Superior temporal gyrus (tissue), 1 donor: ENCODE data around the gene STK40.

Experiments used
- DNase-seq: peaks from one replicate; pipeline ENCODE4 v3.0.0-alpha.2; 2016; ENCODE audit errors: extremely low spot score

STK40 gene

GRCh38 chr1:36397378-36398230, 11.9 kb upstream of the STK40 start, which contains the start of gene LSM10:
TSS of gene LSM10 (minus strand) at chr1:36397908. CDS start at chr1:36394129, 3,779 bp downstream.
- peak; percentile 97 for DNase-seq

GRCh38 chr1:36397083-36397377, 11.3 kb upstream of the STK40 start:
- no peak for DNase-seq

GRCh38 chr1:36396359-36396758, 10.6 kb upstream of the STK40 start:
- DNase-seq: no peak

- DNase-seq: no peak
Observed at GRCh38 chr1:36393686-36394085, 8.0 kb upstream of the STK40 start.

- no peak for DNase-seq
Observed at GRCh38 chr1:36392836-36393235, 7.1 kb upstream of the STK40 start.

GRCh38 chr1:36391271-36391670, 5.5 kb upstream of the STK40 start:
- DNase-seq: no peak

- no peak for DNase-seq
Observed at GRCh38 chr1:36390411-36390810, 4.7 kb upstream of the STK40 start.

- DNase-seq: no peak
Observed at GRCh38 chr1:36389999-36390398, 4.3 kb upstream of the STK40 start.

GRCh38 chr1:36389261-36389660, 3.5 kb upstream of the STK40 start:
- no peak for DNase-seq

GRCh38 chr1:36387141-36387949, 1.6 kb upstream of the STK40 start:
- DNase-seq: peak; percentile 48

GRCh38 chr1:36386265-36387140, 779 bp upstream of the STK40 start:
- DNase-seq: peak; percentile 89

- DNase-seq: peak; percentile 35
Observed at GRCh38 chr1:36384542-36385409, 948 bp downstream of the STK40 start.

GRCh38 chr1:36383240-36383639, 2.5 kb downstream of the STK40 start:
- DNase-seq: no peak

GRCh38 chr1:36382669-36383068, 3.1 kb downstream of the STK40 start:
- DNase-seq: no peak

- DNase-seq: no peak
Observed at GRCh38 chr1:36382231-36382630, 3.5 kb downstream of the STK40 start.

- DNase-seq: no peak
Observed at GRCh38 chr1:36381405-36381804, 4.3 kb downstream of the STK40 start.

GRCh38 chr1:36380782-36381181, 4.9 kb downstream of the STK40 start:
- no peak for DNase-seq

GRCh38 chr1:36380143-36380619, 5.5 kb downstream of the STK40 start:
- no peak for DNase-seq

GRCh38 chr1:36377791-36378492, 7.8 kb downstream of the STK40 start:
- no peak for DNase-seq

- DNase-seq: no peak
Observed at GRCh38 chr1:36372617-36373016, 13.1 kb downstream of the STK40 start.
